CD4-positive, alpha-beta memory T cell (primary cell): ENCODE results near the gene KRT33A. TPM values are rescaled to one million over a fixed set of nuclear protein-coding genes. Genes with fewer than 3 reads are reported as not detected.

ENCODE experiments used
- CTCF ChIA-PET: fragments of 350-600 bp; sonication (Branson Sonifier 250); formaldehyde crosslinking; loops from one replicate; lab custom pipeline; 2021; ENCODE audit warnings: inconsistent platforms; ENCODE audit not compliant: partially characterized antibody; lab: Charles Lee
- POLR2A ChIA-PET: fragments of 350-600 bp; sonication (Branson Sonifier 250); formaldehyde crosslinking; loops from one replicate; lab custom pipeline; 2021; ENCODE audit not compliant: partially characterized antibody; lab: Charles Lee
- DNase-seq, 5 donors: peaks; one replicate each; pipeline versions ENCODE4 v3.0.0 to v3.0.0-alpha.2; 2020 to 2022; ENCODE audit warnings: mixed read lengths in 1 of 5
- H3K27ac ChIP-seq: one replicate; pipeline ENCODE4 v1.7.0; 2013; ENCODE audit warnings: low read depth, low read length
- H3K27me3 ChIP-seq: 2 replicates; pipeline ENCODE4 v1.7.0; 2013; ENCODE audit warnings: mild to moderate bottlenecking, low read length, moderate library complexity; ENCODE audit not compliant: insufficient read depth
- H3K36me3 ChIP-seq: 2 replicates; pipeline ENCODE4 v1.7.0; 2013; ENCODE audit warnings: mild to moderate bottlenecking, low read length, moderate library complexity; ENCODE audit not compliant: insufficient read depth
- H3K4me1 ChIP-seq: 2 replicates; pipeline ENCODE4 v1.7.0; 2013; ENCODE audit warnings: mild to moderate bottlenecking, low read length, moderate library complexity; ENCODE audit not compliant: insufficient read depth
- H3K4me3 ChIP-seq, 2 donors: one replicate each; pipeline ENCODE4 v1.7.0; 2013; ENCODE audit warnings: low read length in 2 of 2, mild to moderate bottlenecking in 1 of 2
- H3K9me3 ChIP-seq, 2 donors: one replicate each; pipeline ENCODE4 v1.7.0; 2013; ENCODE audit warnings: low read length in 2 of 2, control low read depth in 1 of 2; ENCODE audit not compliant: control insufficient read depth in 1 of 2
- H3K27ac Mint-ChIP-seq, 7 donors: one replicate each; pipeline ENCODE4 v1.8.0; 2020 to 2021; ENCODE audit warnings: mixed read lengths in 7 of 7, mild to moderate bottlenecking in 6 of 7, inconsistent platforms in 3 of 7, moderate library complexity in 3 of 7
- H3K27me3 Mint-ChIP-seq, 2 donors: one replicate each; pipeline ENCODE4 v1.8.0; 2020 to 2021; ENCODE audit warnings: mixed read lengths in 2 of 2
- H3K36me3 Mint-ChIP-seq, 2 donors: one replicate each; pipeline ENCODE4 v1.8.0; 2020 to 2021; ENCODE audit warnings: mixed read lengths in 2 of 2, inconsistent platforms in 1 of 2, mild to moderate bottlenecking in 1 of 2
- H3K4me1 Mint-ChIP-seq, 4 donors: one replicate each; pipeline ENCODE4 v1.8.0; 2020 to 2021; ENCODE audit warnings: mixed read lengths in 4 of 4, mild to moderate bottlenecking in 1 of 4
- H3K4me3 Mint-ChIP-seq, 8 donors: one replicate each; pipeline ENCODE4 v1.8.0; 2020 to 2021; ENCODE audit warnings: mixed read lengths in 8 of 8, mild to moderate bottlenecking in 7 of 8, moderate library complexity in 6 of 8, inconsistent platforms in 3 of 8
- H3K9me3 Mint-ChIP-seq, 8 donors: one replicate each; pipeline ENCODE4 v1.8.0; 2020 to 2021; ENCODE audit warnings: mixed read lengths in 8 of 8, mild to moderate bottlenecking in 5 of 8, inconsistent platforms in 3 of 8, moderate library complexity in 1 of 8
- intact Hi-C: fragments of 100-400 bp; cut with micrococcal nuclease; formaldehyde crosslinking; loops from one replicate; pipeline ENCODE4 v1.15.1; 2023
- polyA plus RNA-seq, 2 donors: library from polyadenylated mRNA; unstranded; fragments of 300-500 nt; fragmentation: Illumina TruSeq; gene quantifications; one replicate each; pipeline ENCODE4 v1.2.3, GENCODE V29; 2021
- total RNA-seq, 2 experiments: library from RNA; stranded (reverse); gene quantifications; one replicate each; pipeline ENCODE4 v1.2.3, GENCODE V29; 2021

The KRT33A gene
- total and polyA plus RNA-seq, 4 experiments from 2014 or later, result not detected

- Mint-ChIP-seq H3K4me3 (peak overlapping the region; percentile 49 to 80 (median 69)), H3K27ac (peak overlapping the region; percentile 95 to 100 (median 99)), H3K27me3 (no peaks in the 10 kb centered on the region), H3K36me3 (peaks cover 16% of the 10 kb centered on the region in 2 donors), H3K4me1 (peaks cover 66 to 95% (median 80%) of the 10 kb centered on the region in 4 donors), H3K9me3 (peaks cover 0 to 28% (median 21%) of the 10 kb centered on the region in 8 donors)
- peak in 1 of 5 donors; percentile 41 for DNase-seq
- ChIA-PET CTCF (interaction anchor here (0.8 to 6.2 kb wide), 7 partner anchors 11 to 339 kb away, joined by 3 to 48 read pairs (median 9); partner anchors contain the start of genes KRT33A and KRTAP16-1), POLR2A (interaction anchor here (0.6 to 5.8 kb wide), 13 partner anchors 8 to 350 kb away, joined by 3 to 75 read pairs (median 5); partner anchors contain the start of genes EIF1 and KRTAP16-1)
- Histone ChIP-seq H3K27me3 (no peaks in the 10 kb centered on the region), H3K36me3 (no peaks in the 10 kb centered on the region), H3K4me3 (peak overlapping the region; percentile 15 to 20), H3K4me1 (peaks cover 94% of the 10 kb centered on the region), H3K27ac (peak overlapping the region; percentile 72), H3K9me3 (no peaks in the 10 kb centered on the region)
- intact Hi-C loops, result loop anchor here (1.0 to 2.0 kb wide), 2 partner anchors 17 to 31 kb away; no protein-coding TSS in a partner anchor
These were observed 11.0 kb downstream of the KRT33A start for GRCh38 chr17:41339571-41340172.

- no peaks in the 10 kb centered on the region for H3K27me3 Mint-ChIP-seq
- CTCF ChIA-PET, result interaction anchor here (1.0 to 6.2 kb wide), 5 partner anchors 16 to 324 kb away, joined by 3 to 48 read pairs (median 9); partner anchors contain the start of gene KRTAP16-1
- no peak overlapping the region for H3K4me3 ChIP-seq
These were observed 11.6 kb downstream of the KRT33A start for GRCh38 chr17:41338961-41339485.

GRCh38 chr17:41335747-41336146 lies 14.9 kb downstream of the KRT33A start:
- Mint-ChIP-seq H3K27me3 (no peaks in the 10 kb centered on the region), H3K4me1 (peaks cover 61 to 89% (median 71%) of the 10 kb centered on the region in 4 donors), H3K9me3 (peaks cover 0 to 2% (median 0%) of the 10 kb centered on the region in 8 donors), H3K36me3 (no peaks in the 10 kb centered on the region), H3K4me3 (peak overlapping the region in 3 of 8 donors; percentile 53 to 67 (median 60)), H3K27ac (peak overlapping the region; percentile 19 to 93 (median 78))
- Histone ChIP-seq H3K9me3 (no peaks in the 10 kb centered on the region), H3K4me1 (peaks cover 75% of the 10 kb centered on the region), H3K36me3 (no peaks in the 10 kb centered on the region), H3K27me3 (no peaks in the 10 kb centered on the region), H3K27ac (no peak overlapping the region), H3K4me3 (no peak overlapping the region)
- DNase-seq, result no peak
- CTCF ChIA-PET, result interaction anchor here (1.7 kb wide), 1 partner anchor 13 kb away, joined by 9 read pairs; no protein-coding TSS in a partner anchor
- intact Hi-C loops, result no loop called here
- POLR2A ChIA-PET, result interaction anchor here (1.0 kb wide), 1 partner anchor 13 kb away, joined by 4 read pairs; no protein-coding TSS in a partner anchor

More at GRCh38 chr17:41338961-41339485, 11.6 kb downstream of the KRT33A start:
- peak overlapping the region; percentile 49 to 80 (median 69) for H3K4me3 Mint-ChIP-seq
- DNase-seq, result peak; percentile 87 to 94 (median 91)
- Histone ChIP-seq H3K27ac (peak overlapping the region; percentile 72), H3K27me3 (no peaks in the 10 kb centered on the region), H3K36me3 (no peaks in the 10 kb centered on the region), H3K9me3 (no peaks in the 10 kb centered on the region), H3K4me1 (peaks cover 100% of the 10 kb centered on the region)
- H3K9me3 Mint-ChIP-seq, result peaks cover 0 to 24% (median 19%) of the 10 kb centered on the region in 8 donors
- peaks cover 16% of the 10 kb centered on the region in 2 donors for H3K36me3 Mint-ChIP-seq
- H3K4me1 Mint-ChIP-seq, result peaks cover 71 to 97% (median 86%) of the 10 kb centered on the region in 4 donors
- intact Hi-C loops, result loop anchor here (1.0 to 2.0 kb wide), 2 partner anchors 16 to 31 kb away; no protein-coding TSS in a partner anchor
- peak overlapping the region; percentile 95 to 100 (median 99) for H3K27ac Mint-ChIP-seq
- POLR2A ChIA-PET, result interaction anchor here (0.6 to 5.8 kb wide), 10 partner anchors 10 to 351 kb away, joined by 3 to 75 read pairs (median 5); partner anchors contain the start of genes EIF1 and KRTAP16-1

GRCh38 chr17:41334385-41335305 lies 16.0 kb downstream of the KRT33A start:
- Mint-ChIP-seq H3K27ac (peak overlapping the region; percentile 59 to 92 (median 86)), H3K9me3 (peaks cover 0 to 1% (median 0%) of the 10 kb centered on the region in 8 donors), H3K4me1 (peaks cover 51 to 80% (median 60%) of the 10 kb centered on the region in 4 donors), H3K4me3 (peak overlapping the region in 5 of 8 donors; percentile 46 to 72 (median 51)), H3K27me3 (no peaks in the 10 kb centered on the region), H3K36me3 (no peaks in the 10 kb centered on the region)
- no peaks in the 10 kb centered on the region for H3K27me3 ChIP-seq
- no peaks in the 10 kb centered on the region for H3K36me3 ChIP-seq
- intact Hi-C loops, result no loop called here
- ChIA-PET POLR2A (interaction anchor here (1.4 kb wide), 1 partner anchor 26 kb away, joined by 8 read pairs; the partner anchor contains the start of gene KRTAP16-1), CTCF (interaction anchor here (1.6 kb wide), 1 partner anchor 314 kb away, joined by 4 read pairs; no protein-coding TSS in a partner anchor)
- H3K4me3 ChIP-seq, result peak overlapping the region in 1 of 2 donors; percentile 18
- no peaks in the 10 kb centered on the region for H3K9me3 ChIP-seq
- no peak overlapping the region for H3K27ac ChIP-seq
- DNase-seq, result peak in 1 of 5 donors; percentile 40
- H3K4me1 ChIP-seq, result peaks cover 64% of the 10 kb centered on the region

GRCh38 chr17:41333836-41334235 lies 16.8 kb downstream of the KRT33A start:
- POLR2A ChIA-PET, result interaction anchor here (0.6 to 1.4 kb wide), 2 partner anchors 25 to 208 kb away, joined by 3 to 8 read pairs; partner anchors contain the start of gene KRTAP16-1
- H3K27ac ChIP-seq, result no peak overlapping the region
- no peaks in the 10 kb centered on the region for H3K27me3 ChIP-seq
- Mint-ChIP-seq H3K9me3 (peaks cover 0 to 1% (median 0%) of the 10 kb centered on the region in 8 donors), H3K27ac (peak overlapping the region in 6 of 7 donors; percentile 26 to 92 (median 76)), H3K36me3 (no peaks in the 10 kb centered on the region), H3K4me1 (peaks cover 43 to 77% (median 53%) of the 10 kb centered on the region in 4 donors), H3K4me3 (peak overlapping the region in 4 of 8 donors; percentile 43 to 72 (median 46)), H3K27me3 (no peaks in the 10 kb centered on the region)
- CTCF ChIA-PET, result interaction anchor here (1.6 to 4.5 kb wide), 2 partner anchors 12 to 315 kb away, joined by 4 to 26 read pairs; no protein-coding TSS in a partner anchor
- intact Hi-C loops, result no loop called here
- H3K9me3 ChIP-seq, result no peaks in the 10 kb centered on the region
- no peak overlapping the region for H3K4me3 ChIP-seq
- DNase-seq, result no peak
- H3K4me1 ChIP-seq, result peaks cover 64% of the 10 kb centered on the region
- H3K36me3 ChIP-seq, result no peaks in the 10 kb centered on the region

GRCh38 chr17:41333098-41333497 lies 17.5 kb downstream of the KRT33A start:
- peak overlapping the region in 2 of 8 donors; percentile 15 to 42 for H3K4me3 Mint-ChIP-seq
- H3K4me3 ChIP-seq, result no peak overlapping the region
- no peaks in the 10 kb centered on the region for H3K36me3 ChIP-seq
- no peak overlapping the region for H3K27ac ChIP-seq
- peaks cover 43 to 77% (median 51%) of the 10 kb centered on the region in 4 donors for H3K4me1 Mint-ChIP-seq
- no peaks in the 10 kb centered on the region for H3K27me3 ChIP-seq
- CTCF ChIA-PET, result interaction anchor here (1.6 to 4.5 kb wide), 2 partner anchors 11 to 315 kb away, joined by 4 to 26 read pairs; no protein-coding TSS in a partner anchor
- H3K9me3 Mint-ChIP-seq, result peaks cover 0 to 1% (median 0%) of the 10 kb centered on the region in 8 donors
- no peaks in the 10 kb centered on the region for H3K9me3 ChIP-seq
- H3K36me3 Mint-ChIP-seq, result no peaks in the 10 kb centered on the region
- H3K4me1 ChIP-seq, result peaks cover 64% of the 10 kb centered on the region
- POLR2A ChIA-PET, result interaction anchor here (0.6 to 1.2 kb wide), 2 partner anchors 8 to 207 kb away, joined by 3 to 4 read pairs; no protein-coding TSS in a partner anchor
- peak overlapping the region in 5 of 7 donors; percentile 23 to 73 (median 61) for H3K27ac Mint-ChIP-seq
- intact Hi-C loops, result no loop called here
- H3K27me3 Mint-ChIP-seq, result no peaks in the 10 kb centered on the region
- DNase-seq, result no peak
